Body of pancreas (tissue), 4 donors: ENCODE data around the gene C1orf87.

Experiments used
- CTCF ChIP-seq, 7 experiments: fragments of 450-650 bp in 4 of 7; fragments of 200-600 bp in 3 of 7; sonication (generic) in 3 of 7; IDR thresholded peaks; one replicate each; pipeline ENCODE4 v1.5.1; 2016 to 2019; ENCODE audit warnings: antibody characterized with exemption in 7 of 7
- POLR2A ChIP-seq, 3 donors: fragments of 450-650 bp; IDR thresholded peaks; one replicate each; pipeline ENCODE4 v1.6.1; 2016; ENCODE audit warnings: antibody characterized with exemption in 3 of 3, mild to moderate bottlenecking in 2 of 3

GRCh38 chr1:60054374-60054773 lies 19.2 kb downstream of the C1orf87 start:
- TF ChIP-seq POLR2A (IDR thresholded peaks at IDR 0.05) (no peak), CTCF (IDR thresholded peaks at IDR 0.05) (no peak)
